ENCODE data around the gene ALDH1A1.

Gene ALDH1A1

GRCh38 chr9:72917892-72918509 lies 34.9 kb downstream of the ALDH1A1 start:
- DNase-seq (ENCODE audit: low spot score) = no peak

GRCh38 chr9:72915659-72916058 lies 37.2 kb downstream of the ALDH1A1 start:
- no peak for DNase-seq (ENCODE audit: low spot score)

GRCh38 chr9:72914750-72915149 lies 38.1 kb downstream of the ALDH1A1 start:
- no peak for DNase-seq (ENCODE audit: low spot score)

- no peak for DNase-seq (ENCODE audit: low spot score)
Measured at GRCh38 chr9:72913382-72914009, 39.4 kb downstream of the ALDH1A1 start.

GRCh38 chr9:72912476-72913381 lies 40.1 kb downstream of the ALDH1A1 start:
- no peak for DNase-seq (ENCODE audit: low spot score)

GRCh38 chr9:72911816-72912215 lies 41.0 kb downstream of the ALDH1A1 start:
- DNase-seq (ENCODE audit: low spot score) = no peak

GRCh38 chr9:72911247-72911775 lies 41.5 kb downstream of the ALDH1A1 start:
- DNase-seq (ENCODE audit: low spot score) = no peak

GRCh38 chr9:72909428-72909827 lies 43.4 kb downstream of the ALDH1A1 start:
- DNase-seq (ENCODE audit: low spot score) = no peak

- DNase-seq (ENCODE audit: low spot score) = no peak
Measured at GRCh38 chr9:72907421-72907820, 45.4 kb downstream of the ALDH1A1 start.

- no peak for DNase-seq (ENCODE audit: low spot score)
Measured at GRCh38 chr9:72906810-72907209, 46.0 kb downstream of the ALDH1A1 start.

- DNase-seq (ENCODE audit: low spot score) = no peak
Measured at GRCh38 chr9:72905514-72906480, 47.1 kb downstream of the ALDH1A1 start.

- DNase-seq (ENCODE audit: low spot score) = no peak
Measured at GRCh38 chr9:72904267-72905093, 48.4 kb downstream of the ALDH1A1 start.

GRCh38 chr9:72903103-72903502 lies 49.8 kb downstream of the ALDH1A1 start:
- no peak for DNase-seq (ENCODE audit: low spot score)

GRCh38 chr9:72902268-72902667 lies 50.6 kb downstream of the ALDH1A1 start:
- DNase-seq (ENCODE audit: low spot score) = no peak

GRCh38 chr9:72899734-72900477 lies 52.9 kb downstream of the ALDH1A1 start:
- no peak for DNase-seq (ENCODE audit: low spot score)

- DNase-seq (ENCODE audit: low spot score) = no peak
Measured at GRCh38 chr9:72898784-72899733, 53.8 kb downstream of the ALDH1A1 start.

GRCh38 chr9:72898360-72898759 lies 54.5 kb downstream of the ALDH1A1 start:
- no peak for DNase-seq (ENCODE audit: low spot score)

GRCh38 chr9:72897069-72897649 lies 55.7 kb downstream of the ALDH1A1 start:
- no peak for DNase-seq (ENCODE audit: low spot score)

Measured in CD4-positive, alpha-beta T cell treated with Interleukin-15 for 4 hours (primary cell).